T-helper 2 cell treated with Interferon-gamma antibody and Interleukin-4, amounts not matched to agents 5 μg/mL and 100 μg/mL, for 36 hours (primary cell): ENCODE data around the gene CCSAP.

ENCODE experiments used
- DNase-seq: peaks from one replicate; pipeline ENCODE4 v3.0.0; 2021; ENCODE audit warnings: low spot score
- H3K27ac Mint-ChIP-seq: one replicate; pipeline ENCODE4 v1.8.0; 2021; ENCODE audit warnings: mild to moderate bottlenecking, mixed read lengths
- H3K27me3 Mint-ChIP-seq: one replicate; pipeline ENCODE4 v1.8.0; 2021; ENCODE audit warnings: low read depth, mixed read lengths
- H3K36me3 Mint-ChIP-seq: one replicate; pipeline ENCODE4 v1.8.0; 2021; ENCODE audit warnings: low read depth, mixed read lengths
- H3K4me1 Mint-ChIP-seq: one replicate; pipeline ENCODE4 v1.8.0; 2021; ENCODE audit warnings: low read depth, mixed read lengths
- H3K4me3 Mint-ChIP-seq: one replicate; pipeline ENCODE4 v1.8.0; 2022; ENCODE audit warnings: mild to moderate bottlenecking, moderate library complexity, mixed read lengths
- H3K9me3 Mint-ChIP-seq: one replicate; pipeline ENCODE4 v1.8.0; 2021; ENCODE audit warnings: mixed read lengths

The CCSAP gene

DNA sequence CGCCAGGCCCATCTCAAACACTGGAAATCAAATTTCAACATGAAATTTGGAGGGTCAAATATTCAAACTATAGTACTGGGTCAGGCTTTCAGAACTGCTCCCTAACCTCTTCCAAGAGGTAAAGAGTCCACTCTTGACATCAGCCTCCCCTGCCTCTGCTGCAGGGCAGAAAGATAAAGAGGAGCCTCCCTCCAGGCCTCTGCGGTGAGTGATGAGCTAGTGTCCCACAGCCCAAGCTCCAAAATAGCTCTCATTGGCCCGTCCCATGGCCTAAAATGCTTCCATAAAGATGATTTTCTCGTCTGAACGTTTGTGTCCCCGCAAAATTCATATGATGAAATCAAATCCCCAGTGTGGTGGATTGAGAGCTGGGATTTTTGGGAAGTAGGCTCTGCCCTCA lies 33.7 kb upstream of the CCSAP start:
- Mint-ChIP-seq H3K27ac (no peak overlapping the region), H3K4me1 (no peaks in the 10 kb centered on the region), H3K9me3 (no peaks in the 10 kb centered on the region), H3K27me3 (peaks cover 23% of the 10 kb centered on the region), H3K36me3 (no peaks in the 10 kb centered on the region), H3K4me3 (no peak overlapping the region)
- DNase-seq, result no peak

DNA sequence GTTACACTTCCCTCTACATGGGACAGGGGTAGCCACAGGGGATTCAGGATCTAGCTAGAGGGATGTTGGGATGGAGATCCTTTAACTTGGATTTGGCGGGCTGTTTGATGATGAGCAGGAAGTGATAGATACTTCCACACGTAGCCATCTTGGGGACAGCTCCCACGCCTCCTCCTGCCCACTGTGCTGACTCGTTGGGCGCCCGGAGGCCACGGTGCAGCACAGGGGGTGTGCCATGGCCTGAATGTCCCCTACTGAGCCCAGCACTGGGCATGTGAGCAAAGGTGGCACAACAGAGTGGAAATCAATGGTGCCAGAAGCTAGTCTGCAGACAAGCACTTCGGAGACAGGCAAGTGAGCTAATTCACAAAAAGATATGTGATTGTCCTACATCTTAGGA lies 31.6 kb upstream of the CCSAP start:
- no peak overlapping the region for H3K27ac Mint-ChIP-seq
- no peaks in the 10 kb centered on the region for H3K36me3 Mint-ChIP-seq
- no peaks in the 10 kb centered on the region for H3K9me3 Mint-ChIP-seq
- H3K4me3 Mint-ChIP-seq, result no peak overlapping the region
- no peak for DNase-seq
- no peaks in the 10 kb centered on the region for H3K4me1 Mint-ChIP-seq
- peaks cover 29% of the 10 kb centered on the region for H3K27me3 Mint-ChIP-seq

DNA sequence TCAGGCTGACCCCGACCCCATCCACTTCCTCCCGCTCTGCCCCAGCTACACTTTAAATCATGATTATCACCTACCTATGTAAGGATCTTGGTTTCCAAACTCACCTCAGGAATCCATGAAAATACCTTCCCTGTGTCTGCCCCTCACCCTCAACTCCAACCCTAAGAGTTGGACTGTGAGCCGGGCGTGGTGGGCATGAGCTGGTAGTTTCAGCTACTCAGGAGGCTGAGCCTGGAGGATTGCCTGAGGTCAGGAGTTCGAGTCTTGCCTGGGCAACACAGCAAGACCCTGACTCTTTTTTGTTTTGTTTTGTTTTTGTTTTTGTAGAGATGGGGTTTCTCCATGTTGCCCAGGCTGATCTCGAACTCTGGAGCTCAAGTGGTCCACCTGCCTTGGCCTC lies 30.5 kb upstream of the CCSAP start:
- Mint-ChIP-seq H3K27me3 (peaks cover 29% of the 10 kb centered on the region), H3K27ac (no peak overlapping the region), H3K4me3 (no peak overlapping the region), H3K9me3 (no peaks in the 10 kb centered on the region), H3K36me3 (no peaks in the 10 kb centered on the region), H3K4me1 (no peaks in the 10 kb centered on the region)
- no peak for DNase-seq

DNA sequence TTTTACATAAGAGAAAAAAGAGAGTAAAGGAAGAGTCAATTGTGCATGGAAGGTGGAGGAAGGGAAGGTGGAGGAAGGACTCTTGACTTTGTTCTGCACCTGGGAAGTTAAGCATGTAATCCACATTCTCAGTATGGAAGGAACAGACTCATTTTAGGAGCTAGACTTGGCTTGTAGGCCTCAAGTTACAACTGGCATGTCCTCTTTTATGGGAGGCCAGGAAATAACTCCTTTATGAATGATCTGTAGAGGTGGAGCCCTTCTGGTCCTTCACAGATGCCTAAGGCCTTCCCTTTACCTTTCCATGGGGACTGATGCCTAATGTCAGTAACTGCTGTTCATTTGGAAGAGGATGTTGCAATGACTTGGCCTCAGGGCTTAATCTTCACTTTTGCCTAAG lies 29.4 kb upstream of the CCSAP start:
- H3K4me1 Mint-ChIP-seq, result no peaks in the 10 kb centered on the region
- H3K36me3 Mint-ChIP-seq, result no peaks in the 10 kb centered on the region
- H3K27me3 Mint-ChIP-seq, result peaks cover 29% of the 10 kb centered on the region
- no peak overlapping the region for H3K27ac Mint-ChIP-seq
- no peak overlapping the region for H3K4me3 Mint-ChIP-seq
- no peaks in the 10 kb centered on the region for H3K9me3 Mint-ChIP-seq
- no peak for DNase-seq

DNA sequence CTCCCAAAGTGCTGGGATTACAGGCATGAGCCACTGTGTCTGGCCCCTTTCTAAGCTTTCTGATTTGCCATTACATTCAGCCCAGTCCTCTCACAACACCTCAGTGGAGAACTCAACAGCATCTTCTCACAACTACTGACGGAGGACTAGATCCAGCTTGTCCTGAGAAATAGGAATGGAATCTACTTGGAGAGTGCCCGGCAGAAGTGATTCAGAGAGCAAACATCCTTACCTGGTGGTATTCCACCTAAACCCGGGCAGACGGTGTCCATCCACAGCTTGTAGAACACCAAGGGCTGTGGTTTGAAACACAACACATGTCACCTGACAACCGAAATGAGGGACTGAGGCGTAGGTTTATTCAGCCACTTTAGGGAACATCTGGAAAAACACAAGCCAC lies 28.8 kb upstream of the CCSAP start:
- DNase-seq, result no peak
- Mint-ChIP-seq H3K27ac (no peak overlapping the region), H3K36me3 (no peaks in the 10 kb centered on the region), H3K9me3 (no peaks in the 10 kb centered on the region), H3K27me3 (peaks cover 29% of the 10 kb centered on the region), H3K4me3 (no peak overlapping the region), H3K4me1 (no peaks in the 10 kb centered on the region)

DNA sequence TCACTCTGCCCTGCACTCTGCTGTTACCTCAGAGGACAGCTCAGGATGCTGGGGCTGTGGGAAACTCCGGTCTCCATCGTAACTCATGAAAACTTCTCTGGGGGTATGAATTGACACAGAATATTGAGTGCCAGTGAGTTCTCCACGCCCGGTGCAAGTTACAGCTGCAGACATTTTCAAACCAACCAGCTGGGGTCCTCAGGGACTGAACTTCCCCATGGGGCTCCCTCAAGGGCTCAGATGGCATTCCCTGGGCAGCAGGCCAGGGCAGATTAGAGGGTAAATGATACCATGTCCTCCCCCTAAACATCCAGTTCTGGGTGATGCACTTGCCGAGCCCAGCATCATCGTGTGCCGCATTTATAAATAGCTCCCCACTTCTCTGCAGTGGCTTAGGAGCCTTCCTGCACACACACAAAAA lies 27.8 kb upstream of the CCSAP start:
- Mint-ChIP-seq H3K9me3 (no peaks in the 10 kb centered on the region), H3K4me1 (no peaks in the 10 kb centered on the region), H3K4me3 (no peak overlapping the region), H3K36me3 (no peaks in the 10 kb centered on the region), H3K27me3 (peaks cover 31% of the 10 kb centered on the region), H3K27ac (no peak overlapping the region)
- no peak for DNase-seq

DNA sequence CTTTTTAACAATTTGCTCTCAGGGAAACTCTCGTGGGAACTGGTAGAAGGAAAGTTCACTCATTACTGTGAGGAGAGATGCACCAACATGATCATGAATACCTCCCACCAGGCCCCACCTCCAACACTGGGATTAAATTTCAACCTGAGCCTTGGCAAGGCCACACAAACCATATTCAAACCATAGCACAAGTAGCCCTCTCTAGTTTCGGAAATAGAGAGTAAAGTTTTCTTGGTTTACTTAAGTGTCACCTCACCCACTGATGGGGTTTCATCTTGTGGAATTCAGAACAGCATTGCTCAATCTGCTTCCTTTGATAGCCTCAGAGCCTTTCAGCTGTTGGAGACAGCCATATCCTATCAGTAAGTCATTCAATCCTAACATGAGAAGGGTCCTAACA lies 25.5 kb upstream of the CCSAP start:
- Mint-ChIP-seq H3K36me3 (no peaks in the 10 kb centered on the region), H3K4me3 (no peak overlapping the region), H3K27me3 (peaks cover 47% of the 10 kb centered on the region), H3K27ac (no peak overlapping the region), H3K4me1 (no peaks in the 10 kb centered on the region), H3K9me3 (peaks cover 3% of the 10 kb centered on the region)
- DNase-seq, result no peak

DNA sequence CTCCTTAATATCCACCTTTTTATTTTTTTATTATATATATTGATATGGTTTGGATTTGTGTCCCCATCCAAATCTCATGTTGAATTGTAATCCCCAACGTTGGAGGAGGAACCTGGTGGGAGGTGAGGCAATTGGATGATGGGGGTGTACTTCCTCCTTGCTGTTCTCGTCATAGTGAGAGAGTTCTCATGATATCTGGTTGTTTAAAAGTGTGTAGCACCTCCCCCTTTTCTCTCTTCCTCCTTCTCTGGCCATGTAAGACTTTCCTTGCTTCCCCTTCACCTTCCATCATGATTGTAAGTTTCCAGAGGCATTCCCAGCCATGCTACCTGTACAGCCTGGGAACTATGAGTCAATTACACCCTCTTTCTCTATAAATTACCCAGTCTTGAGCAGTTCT lies 22.7 kb upstream of the CCSAP start:
- H3K4me3 Mint-ChIP-seq, result no peak overlapping the region
- H3K27ac Mint-ChIP-seq, result no peak overlapping the region
- H3K9me3 Mint-ChIP-seq, result peaks cover 3% of the 10 kb centered on the region
- H3K4me1 Mint-ChIP-seq, result no peaks in the 10 kb centered on the region
- no peak for DNase-seq
- peaks cover 33% of the 10 kb centered on the region for H3K27me3 Mint-ChIP-seq
- no peaks in the 10 kb centered on the region for H3K36me3 Mint-ChIP-seq

DNA sequence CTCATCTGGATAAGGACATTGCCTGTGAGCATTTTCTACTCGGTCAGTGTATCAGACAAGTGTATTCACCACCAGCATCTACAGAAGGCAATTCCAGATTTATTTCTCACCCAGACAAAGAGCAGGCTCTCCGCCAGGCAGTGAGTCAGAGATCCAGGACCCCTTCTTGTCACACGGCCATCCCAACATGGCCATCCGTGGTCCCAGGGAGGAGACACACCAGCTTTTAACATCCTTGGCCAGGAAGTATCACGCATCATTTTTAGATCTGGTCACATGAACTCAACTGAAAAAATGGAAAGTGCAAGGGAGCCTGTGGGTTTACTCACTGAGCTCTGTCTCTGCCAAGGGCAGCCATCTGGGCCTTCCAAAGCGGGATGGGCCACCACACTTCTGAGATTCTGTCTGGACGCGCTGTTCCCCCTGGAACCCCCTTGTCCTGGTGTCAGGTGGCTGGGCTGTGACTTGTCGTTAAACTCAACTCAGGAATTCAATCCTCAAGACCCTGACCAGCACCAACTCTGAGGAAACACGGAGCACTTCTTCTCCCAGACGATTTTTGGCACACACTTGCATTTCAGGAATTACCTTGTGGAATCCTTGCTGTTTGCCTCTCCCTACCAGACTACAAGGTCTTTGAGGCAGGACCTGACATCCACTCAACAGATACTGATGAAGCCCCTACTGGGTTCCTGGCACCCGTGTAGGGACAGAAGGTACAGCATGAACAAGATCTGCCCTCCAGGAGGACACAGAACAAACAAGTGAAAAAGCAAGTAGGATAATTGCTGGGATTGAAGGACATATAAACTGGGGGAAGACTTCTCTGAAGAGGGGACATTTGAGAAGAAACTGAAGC lies 21.6 kb upstream of the CCSAP start:
- no peaks in the 10 kb centered on the region for H3K36me3 Mint-ChIP-seq
- no peak for DNase-seq
- peaks cover 36% of the 10 kb centered on the region for H3K27me3 Mint-ChIP-seq
- H3K27ac Mint-ChIP-seq, result no peak overlapping the region
- no peak overlapping the region for H3K4me3 Mint-ChIP-seq
- H3K4me1 Mint-ChIP-seq, result no peaks in the 10 kb centered on the region
- H3K9me3 Mint-ChIP-seq, result peaks cover 3% of the 10 kb centered on the region

DNA sequence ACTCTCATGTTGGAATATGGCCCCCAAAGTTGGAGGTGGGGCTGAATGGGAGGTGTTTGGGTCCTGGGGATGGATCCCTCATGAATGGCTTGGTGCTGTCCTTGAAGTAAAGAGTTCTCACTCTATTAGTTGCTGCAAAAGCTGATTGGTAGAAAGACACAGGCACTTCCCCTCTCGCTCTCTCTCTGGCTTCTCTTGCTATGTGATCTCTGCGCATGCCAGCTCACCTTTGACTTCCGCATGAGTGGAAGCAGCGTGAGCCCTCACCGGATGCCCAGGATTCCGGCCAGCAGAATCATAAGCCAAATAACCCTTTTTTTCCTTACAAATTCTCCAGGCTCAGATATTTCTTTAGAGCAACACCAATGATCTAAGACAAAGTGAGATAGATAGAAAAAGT lies 20.9 kb upstream of the CCSAP start:
- Mint-ChIP-seq H3K27ac (no peak overlapping the region), H3K4me1 (no peaks in the 10 kb centered on the region), H3K9me3 (peaks cover 3% of the 10 kb centered on the region), H3K27me3 (peaks cover 42% of the 10 kb centered on the region), H3K36me3 (no peaks in the 10 kb centered on the region), H3K4me3 (no peak overlapping the region)
- DNase-seq, result no peak

DNA sequence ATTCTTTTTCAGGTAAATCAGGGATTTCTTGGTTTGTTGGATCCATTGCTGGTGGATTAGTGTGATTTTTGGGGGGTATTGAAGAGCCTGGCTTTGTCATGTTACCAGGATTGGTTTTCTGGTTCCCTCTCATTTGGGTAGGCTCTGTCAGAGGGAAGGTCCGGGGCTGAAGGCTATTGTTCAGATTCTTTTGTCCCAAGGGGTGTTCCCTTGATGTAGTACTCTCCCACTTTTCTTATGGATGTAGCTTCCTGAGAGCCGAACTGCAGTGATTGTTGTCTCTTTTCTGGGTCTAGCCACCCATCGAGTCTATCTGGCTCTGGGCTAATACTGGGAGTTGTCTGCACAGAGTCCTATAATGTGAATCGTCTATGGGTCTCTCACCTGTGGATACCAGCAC lies 17.6 kb upstream of the CCSAP start:
- Mint-ChIP-seq H3K27ac (no peak overlapping the region), H3K27me3 (peaks cover 71% of the 10 kb centered on the region), H3K36me3 (no peaks in the 10 kb centered on the region), H3K4me1 (peaks cover 4% of the 10 kb centered on the region), H3K4me3 (no peak overlapping the region), H3K9me3 (peaks cover 3% of the 10 kb centered on the region)
- no peak for DNase-seq

DNA sequence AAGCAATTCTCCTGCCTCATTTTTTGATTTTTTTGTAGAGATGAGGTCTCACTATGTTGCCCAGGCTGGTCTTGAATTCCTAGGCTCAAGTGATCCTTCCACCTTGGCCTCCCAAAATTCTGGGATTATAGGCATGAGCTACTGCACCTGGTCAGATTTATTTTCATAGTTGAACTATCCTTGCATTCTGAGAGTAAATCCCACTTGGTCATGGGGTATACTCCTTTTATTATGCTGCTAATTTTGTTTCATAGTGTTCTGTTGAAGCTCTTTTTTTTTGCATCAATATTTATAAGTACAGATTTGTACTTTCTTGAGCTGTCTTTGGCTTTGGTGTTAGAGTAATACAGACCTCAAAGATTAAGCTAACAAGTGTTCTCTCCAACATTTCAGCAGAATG lies 12.8 kb upstream of the CCSAP start:
- peaks cover 77% of the 10 kb centered on the region for H3K27me3 Mint-ChIP-seq
- peaks cover 10% of the 10 kb centered on the region for H3K9me3 Mint-ChIP-seq
- H3K4me1 Mint-ChIP-seq, result peaks cover 4% of the 10 kb centered on the region
- H3K4me3 Mint-ChIP-seq, result no peak overlapping the region
- no peak for DNase-seq
- H3K27ac Mint-ChIP-seq, result no peak overlapping the region
- H3K36me3 Mint-ChIP-seq, result no peaks in the 10 kb centered on the region

DNA sequence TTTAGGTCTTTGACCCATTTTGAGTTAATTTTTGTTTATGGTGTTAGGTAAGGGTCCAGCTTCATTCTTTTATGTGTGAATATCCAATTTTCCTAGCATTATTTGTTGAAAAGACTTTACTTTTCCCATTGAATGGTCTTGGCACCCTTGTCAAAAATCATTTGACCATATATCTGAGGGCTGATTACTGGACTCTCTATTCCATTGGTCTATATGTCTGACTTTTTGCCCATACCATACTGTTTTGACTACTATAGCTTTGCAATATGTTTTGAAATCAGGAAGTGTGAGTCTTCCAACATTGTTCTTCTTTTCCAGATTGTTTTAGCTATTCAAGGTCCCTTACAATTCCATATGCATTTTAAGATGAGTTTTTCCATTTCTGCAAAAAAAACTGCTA lies 11.4 kb upstream of the CCSAP start:
- Mint-ChIP-seq H3K4me3 (no peak overlapping the region), H3K27me3 (peaks cover 67% of the 10 kb centered on the region), H3K9me3 (peaks cover 10% of the 10 kb centered on the region), H3K4me1 (peaks cover 4% of the 10 kb centered on the region), H3K27ac (no peak overlapping the region), H3K36me3 (no peaks in the 10 kb centered on the region)
- DNase-seq, result no peak

DNA sequence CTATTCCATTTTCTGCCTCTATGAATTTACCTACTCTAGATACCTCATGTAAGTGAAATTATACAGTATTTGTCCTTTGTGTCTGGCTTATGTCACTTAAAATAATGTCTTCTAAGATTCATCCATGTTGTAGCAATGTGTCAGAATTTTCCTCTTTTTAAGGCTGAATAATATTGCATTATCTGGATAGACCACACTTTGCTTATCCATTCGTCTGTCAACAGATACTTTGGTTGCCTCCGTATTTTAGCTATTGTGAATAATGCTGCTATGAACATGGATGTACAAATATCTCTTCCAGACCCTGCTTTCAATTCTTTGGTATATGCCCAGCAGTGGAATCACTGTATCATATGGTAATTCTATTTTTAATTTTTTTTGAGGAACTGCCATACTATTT lies 10.1 kb upstream of the CCSAP start:
- Mint-ChIP-seq H3K4me3 (no peak overlapping the region), H3K27ac (no peak overlapping the region), H3K27me3 (peaks cover 56% of the 10 kb centered on the region), H3K36me3 (no peaks in the 10 kb centered on the region), H3K4me1 (peaks cover under 1% of the 10 kb centered on the region), H3K9me3 (peaks cover 10% of the 10 kb centered on the region)
- DNase-seq, result no peak
